Heart left ventricle (tissue), 16 donors: ENCODE results near the gene PPP1R14B. TPM values are rescaled to one million over a fixed set of nuclear protein-coding genes. Genes with fewer than 3 reads are reported as not detected.

Experiments used
- ATAC-seq, 4 donors: fragments of 200-7000 bp; cut with Tn5 transposase; one replicate each; pipeline ENCODE4 v1.9.1; 2020 to 2022; ENCODE audit warnings: moderate library complexity in 4 of 4, mild to moderate bottlenecking in 3 of 4, moderate number of reproducible peaks in 1 of 4
- DNase-seq, 5 donors: peaks; one replicate each; pipeline ENCODE4 v3.0.0-alpha.2; 2020
- H3K27ac ChIP-seq, 12 donors: fragments of 200-600 bp; sonication (generic) in 4 of 12; one replicate each; pipeline versions ENCODE4 v1.5.0 to v1.8.0; 2016 to 2022; ENCODE audit warnings: mild to moderate bottlenecking in 2 of 12
- H3K27me3 ChIP-seq, 9 donors: fragments of 200-600 bp; sonication (generic) in 2 of 9; one replicate each; pipeline versions ENCODE4 v1.5.1 to v1.8.0; 2016 to 2022; ENCODE audit warnings: mild to moderate bottlenecking in 3 of 9
- H3K36me3 ChIP-seq, 9 donors: fragments of 200-600 bp; sonication (generic) in 2 of 9; one replicate each; pipeline versions ENCODE4 v1.5.0 to v1.8.0; 2018 to 2022; ENCODE audit warnings: mild to moderate bottlenecking in 2 of 9
- H3K4me1 ChIP-seq, 12 donors: fragments of 200-600 bp; sonication (generic) in 4 of 12; one replicate each; pipeline versions ENCODE4 v1.5.0 to v1.8.0; 2016 to 2022; ENCODE audit warnings: mild to moderate bottlenecking in 3 of 12
- H3K4me3 ChIP-seq, 12 donors: fragments of 200-600 bp; sonication (generic) in 4 of 12; one replicate each; pipeline versions ENCODE4 v1.5.0 to v1.8.0; 2017 to 2022; ENCODE audit warnings: mild to moderate bottlenecking in 9 of 12, moderate library complexity in 4 of 12
- H3K9me3 ChIP-seq, 12 donors: fragments of 200-600 bp; sonication (generic) in 4 of 12; one replicate each; pipeline versions ENCODE4 v1.5.0 to v1.8.0; 2016 to 2022; ENCODE audit warnings: mild to moderate bottlenecking in 1 of 12
- POLR2A ChIP-seq, 2 donors: fragments of 450-650 bp; IDR thresholded peaks; one replicate each; pipeline ENCODE4 v1.6.1; 2017; ENCODE audit warnings: antibody characterized with exemption in 2 of 2, mild to moderate bottlenecking in 2 of 2, moderate library complexity in 2 of 2
- whole genome bisulfite sequencing, 4 donors: extraction: QIAGEN DNeasy Blood & Tissue Kit in 2 of 4; methylation state at CpG; one replicate each; pipeline versions ENCODE4 v1.1.5 to v1.1.7; 2013 to 2018; 5-methylcytosine and 5-hydroxymethylcytosine counted together
- intact Hi-C, 10 donors: fragments of 100-400 bp; cut with DNase I; formaldehyde crosslinking; loops; one replicate each; pipeline versions ENCODE4 v1.11.1 to v1.14.2; 2022
- polyA plus RNA-seq, 2 donors: library from polyadenylated mRNA; stranded (reverse); fragments of 200-250 nt; gene quantifications; one replicate each; pipeline ENCODE4 v1.2.3, GENCODE V29; 2013
- total RNA-seq, 9 donors: library from RNA; depleted of rRNA in 2 of 9; stranded (reverse); fragments of >200 nt in 2 of 9; fragmentation: NEBNext Ultra II Directional in 3 of 9; extraction: Animal tissue kit (Norgen Biotek cat#: 25700) in 3 of 9; gene quantifications; one replicate each; pipeline versions ENCODE4 v1.1.0 to v1.2.4, GENCODE V29; 2016 to 2023
- TF ChIP-seq, protein P1 (sequence below), 12 donors: fragments of 200-600 bp; sonication (generic) in 4 of 12; IDR thresholded peaks; one replicate each; pipeline versions ENCODE4 v1.5.0 to v1.8.0; 2018 to 2022; ENCODE audit warnings: antibody characterized with exemption in 12 of 12, mild to moderate bottlenecking in 5 of 12
- donor health status: ischemic (EF 13 %, LVEDD 7.1; RV severe dilation, severe dysfunction).
- donor health status: healthy with polysubstance abuse.
- donor health status: DM: no; HTN: yes; CAD: no.
- donor health status: DM: no; HTN: no; CAD: no.
- donor health status: ischemic (EF 25% LVEDD 6.9; RV normal size, moderate dysfunction).
- donor health status: ischemic (EF 25% LVEDD 5.7; RV mildly dilated, moderate dysfunction).
- donor health status: healthy.
- donor health status: DM: yes; HTN: yes; CAD: no.
- donor health status: ischemic (EF 35%, LVEDD 5.7; RV mildly dilated, moderate dysfunction).
- donor health status: nonischemic (EF 11% LVEDD 7.7; RV severe dilation, severe dysfunction).
- donor health status: DM: yes; HTN: yes; CAD: no.
- donor health status: PGD.
- donor health status: ischemic (EF 29% LVEDD 5.4; RV normal size, mild dysfunction).
- donor health status: nonischemic (EF 23%, LVEDD 6.1; RV moderate dilation, normal function).

Gene PPP1R14B
- total and polyA plus RNA-seq, 11 donors: 69.6 to 244 (median 108) TPM

- Histone ChIP-seq H3K27ac (no peak overlapping the region), H3K4me1 (peaks cover 0 to 30% (median 19%) of the 10 kb centered on the region in 12 donors), H3K36me3 (peaks cover 0 to 70% (median 53%) of the 10 kb centered on the region in 9 donors), H3K27me3 (no peaks in the 10 kb centered on the region), H3K9me3 (no peaks in the 10 kb centered on the region), H3K4me3 (no peak overlapping the region)
- ATAC-seq (no peak), DNase-seq (no peak)
- intact Hi-C loops: loop anchor here in 2 of 10 donors (5.0 to 10.0 kb wide), 2 partner anchors 41 to 49 kb away; partner anchors contain the start of genes CATSPERZ (in 1 of the 2) and ESRRA (in 1 of the 2)
- 86 to 89% (median 86%) methylated on average over 14 to 15 of the region's 15 CpGs for WGBS, 4 donors
- TF ChIP-seq, protein P1, sequence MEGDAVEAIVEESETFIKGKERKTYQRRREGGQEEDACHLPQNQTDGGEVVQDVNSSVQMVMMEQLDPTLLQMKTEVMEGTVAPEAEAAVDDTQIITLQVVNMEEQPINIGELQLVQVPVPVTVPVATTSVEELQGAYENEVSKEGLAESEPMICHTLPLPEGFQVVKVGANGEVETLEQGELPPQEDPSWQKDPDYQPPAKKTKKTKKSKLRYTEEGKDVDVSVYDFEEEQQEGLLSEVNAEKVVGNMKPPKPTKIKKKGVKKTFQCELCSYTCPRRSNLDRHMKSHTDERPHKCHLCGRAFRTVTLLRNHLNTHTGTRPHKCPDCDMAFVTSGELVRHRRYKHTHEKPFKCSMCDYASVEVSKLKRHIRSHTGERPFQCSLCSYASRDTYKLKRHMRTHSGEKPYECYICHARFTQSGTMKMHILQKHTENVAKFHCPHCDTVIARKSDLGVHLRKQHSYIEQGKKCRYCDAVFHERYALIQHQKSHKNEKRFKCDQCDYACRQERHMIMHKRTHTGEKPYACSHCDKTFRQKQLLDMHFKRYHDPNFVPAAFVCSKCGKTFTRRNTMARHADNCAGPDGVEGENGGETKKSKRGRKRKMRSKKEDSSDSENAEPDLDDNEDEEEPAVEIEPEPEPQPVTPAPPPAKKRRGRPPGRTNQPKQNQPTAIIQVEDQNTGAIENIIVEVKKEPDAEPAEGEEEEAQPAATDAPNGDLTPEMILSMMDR (IDR thresholded peaks at IDR 0.05): no peak
Observed at GRCh38 chr11:64256300-64256699, 9.6 kb upstream of the PPP1R14B start.

DNA sequence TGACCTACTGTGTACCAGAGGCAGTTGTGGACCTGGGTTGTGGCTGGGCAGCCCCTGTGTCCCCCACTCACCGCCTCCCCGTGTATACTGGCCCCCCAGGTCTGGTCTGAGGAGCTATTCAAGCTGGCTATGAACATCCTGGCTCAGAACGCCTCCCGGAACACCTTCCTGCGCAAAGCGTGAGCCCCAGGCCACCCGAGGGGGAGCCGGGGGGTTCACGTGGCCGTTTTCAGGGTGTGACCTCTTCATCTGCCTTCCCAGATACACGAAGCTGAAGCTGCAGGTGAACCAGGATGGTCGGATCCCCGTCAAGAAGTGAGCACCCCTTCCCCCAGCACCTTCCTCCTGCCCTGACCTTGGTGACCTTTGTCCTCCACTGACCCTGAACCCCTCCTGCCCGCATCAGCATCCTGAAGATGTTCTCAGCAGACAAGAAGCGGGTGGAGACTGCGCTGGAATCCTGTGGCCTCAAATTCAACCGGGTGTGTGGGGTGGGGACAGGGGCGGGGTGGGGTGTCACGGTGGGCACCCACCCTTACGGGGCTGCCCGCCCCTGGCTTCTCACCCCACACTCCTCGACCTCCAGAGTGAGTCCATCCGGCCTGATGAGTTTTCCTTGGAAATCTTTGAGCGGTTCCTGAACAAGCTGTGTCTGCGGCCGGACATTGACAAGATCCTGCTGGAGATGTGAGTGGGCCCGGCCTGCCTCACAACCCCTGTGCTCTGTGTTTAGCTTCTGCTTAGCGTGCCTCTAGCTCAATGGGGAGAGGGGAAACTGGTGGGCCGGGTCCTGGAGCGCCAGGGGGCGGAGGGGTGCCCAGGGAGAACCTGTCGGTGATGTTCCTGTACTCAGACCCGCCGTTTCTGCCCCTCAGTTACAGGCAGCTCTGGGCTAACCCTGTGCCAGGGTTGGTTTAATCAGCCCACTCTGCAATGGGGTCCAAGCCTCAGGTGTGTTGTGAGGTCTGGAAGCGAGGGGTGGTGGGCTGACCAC lies 8.7 kb upstream of the PPP1R14B start:
- no peak for TF ChIP-seq POLR2A (IDR thresholded peaks at IDR 0.05)
- TF ChIP-seq, protein P1 (IDR thresholded peaks at IDR 0.05): no peak
- DNase-seq (no peak), ATAC-seq (no peak)
- Histone ChIP-seq H3K4me1 (peaks cover 5 to 38% (median 25%) of the 10 kb centered on the region in 12 donors), H3K9me3 (no peaks in the 10 kb centered on the region), H3K36me3 (peaks cover 0 to 62% (median 50%) of the 10 kb centered on the region in 9 donors), H3K27ac (no peak overlapping the region), H3K27me3 (no peaks in the 10 kb centered on the region), H3K4me3 (no peak overlapping the region)
- WGBS, 4 donors: 90 to 94% (median 91%) methylated on average over 32 to 35 of the region's 35 CpGs
- intact Hi-C loops: loop anchor here in 2 of 10 donors (5.0 to 10.0 kb wide), 2 partner anchors 42 to 49 kb away; partner anchors contain the start of genes CATSPERZ (in 1 of the 2) and ESRRA (in 1 of the 2)

- DNase-seq (no peak), ATAC-seq (no peak)
- 87 to 100% (median 93%) methylated on average over 4 to 7 of the region's 7 CpGs for WGBS, 4 donors
- H3K4me1 ChIP-seq: peaks cover 5 to 41% (median 25%) of the 10 kb centered on the region in 12 donors
- peaks cover 0 to 51% (median 41%) of the 10 kb centered on the region in 9 donors for H3K36me3 ChIP-seq
- TF ChIP-seq, protein P1 (IDR thresholded peaks at IDR 0.05): no peak
- no peak for TF ChIP-seq POLR2A (IDR thresholded peaks at IDR 0.05)
- H3K27ac ChIP-seq: no peak overlapping the region
- intact Hi-C loops: loop anchor here in 2 of 10 donors (5.0 to 10.0 kb wide), 2 partner anchors 48 to 50 kb away; partner anchors contain the start of genes CATSPERZ (in 2 of the 2) and ESRRA (in 1 of the 2)
- H3K9me3 ChIP-seq: no peaks in the 10 kb centered on the region
- no peaks in the 10 kb centered on the region for H3K27me3 ChIP-seq
- no peak overlapping the region for H3K4me3 ChIP-seq
Observed at GRCh38 chr11:64254326-64254725, 7.6 kb upstream of the PPP1R14B start.

GRCh38 chr11:64253481-64253880 lies 6.7 kb upstream of the PPP1R14B start:
- no peaks in the 10 kb centered on the region for H3K9me3 ChIP-seq

More at GRCh38 chr11:64253481-64253880, 6.7 kb upstream of the PPP1R14B start:
- TF ChIP-seq, protein P1 (IDR thresholded peaks at IDR 0.05): no peak
- TF ChIP-seq POLR2A (IDR thresholded peaks at IDR 0.05): no peak
- Histone ChIP-seq H3K4me1 (peaks cover 5 to 41% (median 25%) of the 10 kb centered on the region in 12 donors), H3K36me3 (peaks cover 0 to 42% (median 32%) of the 10 kb centered on the region in 9 donors), H3K27ac (peak overlapping the region in 2 of 12 donors; percentile 9 to 19), H3K4me3 (no peak overlapping the region), H3K27me3 (no peaks in the 10 kb centered on the region)
- ATAC-seq (peak in 1 of 4 donors; percentile 26), DNase-seq (no peak)
- WGBS, 4 donors: 49 to 57% (median 55%) methylated on average over 4 to 5 of the region's 5 CpGs
- intact Hi-C loops: loop anchor here in 2 of 10 donors (5.0 to 10.0 kb wide), 2 partner anchors 49 to 51 kb away; partner anchors contain the start of genes CATSPERZ (in 2 of the 2) and ESRRA (in 1 of the 2)
